Calu3 (cell line): Measurements from ENCODE around the gene MTR. TPM values are rescaled to one million over a fixed set of nuclear protein-coding genes. Genes with fewer than 3 reads are reported as not detected.

ENCODE experiments used
- BruUV-seq: library from RNA; stranded (reverse); fragments of 400-500 nt; replicated peaks from 2 replicates; lab custom pipeline; 2021; lab: Mats Ljungman, UMichigan
- CTCF ChIA-PET: fragments of 300-600 bp; sonication (Branson Sonifier 250); formaldehyde crosslinking; loops from one replicate; lab custom pipeline; 2022; ENCODE audit warnings: antibody characterized with exemption; lab: Charles Lee
- DNase-seq: peaks from one replicate; pipeline ENCODE4 v3.0.0; 2022
- H3K27ac Mint-ChIP-seq: one replicate; pipeline ENCODE4 v1.8.0; 2022; ENCODE audit warnings: mixed read lengths; ENCODE audit not compliant: unreplicated experiment
- H3K27me3 Mint-ChIP-seq: one replicate; pipeline ENCODE4 v1.8.0; 2022; ENCODE audit warnings: mixed read lengths; ENCODE audit not compliant: unreplicated experiment
- H3K36me3 Mint-ChIP-seq: one replicate; pipeline ENCODE4 v1.8.0; 2022; ENCODE audit warnings: mild to moderate bottlenecking, moderate library complexity, mixed read lengths; ENCODE audit not compliant: insufficient read depth, unreplicated experiment
- H3K4me1 Mint-ChIP-seq: one replicate; pipeline ENCODE4 v1.8.0; 2022; ENCODE audit warnings: mild to moderate bottlenecking, low read depth, mixed read lengths; ENCODE audit not compliant: unreplicated experiment
- H3K4me3 Mint-ChIP-seq: one replicate; pipeline ENCODE4 v1.8.0; 2022; ENCODE audit warnings: mild to moderate bottlenecking, low read depth, moderate library complexity, mixed read lengths; ENCODE audit not compliant: unreplicated experiment
- H3K9me3 Mint-ChIP-seq: one replicate; pipeline ENCODE4 v1.8.0; 2022; ENCODE audit warnings: low read depth, mixed read lengths; ENCODE audit not compliant: unreplicated experiment
- intact Hi-C: fragments of 100-400 bp; cut with micrococcal nuclease; formaldehyde crosslinking; loops from one replicate; pipeline ENCODE4 v1.10.0; 2022; ENCODE audit not compliant: unreplicated experiment
- total RNA-seq: library from RNA; stranded (reverse); gene quantifications from 2 replicates; pipeline ENCODE4 v1.2.3, GENCODE V29; 2022
- TF ChIP-seq, protein P1 (sequence below): fragments of 200-600 bp; IDR thresholded peaks from one replicate; pipeline ENCODE4 v1.8.0; 2022; ENCODE audit warnings: antibody characterized with exemption; ENCODE audit not compliant: unreplicated experiment

MTR gene
- total RNA-seq, 1 experiment from 2014 or later, result 37.0 TPM

- no peaks in the 10 kb centered on the region for H3K27me3 Mint-ChIP-seq
- no TSS peak for BruUV-seq
- CTCF ChIA-PET, result no interaction called here
- DNase-seq, result no peak
- H3K4me3 Mint-ChIP-seq, result no peak overlapping the region
- intact Hi-C loops, result no loop called here
- no peaks in the 10 kb centered on the region for H3K9me3 Mint-ChIP-seq
- peaks cover 14% of the 10 kb centered on the region for H3K36me3 Mint-ChIP-seq
- TF ChIP-seq, protein P1, sequence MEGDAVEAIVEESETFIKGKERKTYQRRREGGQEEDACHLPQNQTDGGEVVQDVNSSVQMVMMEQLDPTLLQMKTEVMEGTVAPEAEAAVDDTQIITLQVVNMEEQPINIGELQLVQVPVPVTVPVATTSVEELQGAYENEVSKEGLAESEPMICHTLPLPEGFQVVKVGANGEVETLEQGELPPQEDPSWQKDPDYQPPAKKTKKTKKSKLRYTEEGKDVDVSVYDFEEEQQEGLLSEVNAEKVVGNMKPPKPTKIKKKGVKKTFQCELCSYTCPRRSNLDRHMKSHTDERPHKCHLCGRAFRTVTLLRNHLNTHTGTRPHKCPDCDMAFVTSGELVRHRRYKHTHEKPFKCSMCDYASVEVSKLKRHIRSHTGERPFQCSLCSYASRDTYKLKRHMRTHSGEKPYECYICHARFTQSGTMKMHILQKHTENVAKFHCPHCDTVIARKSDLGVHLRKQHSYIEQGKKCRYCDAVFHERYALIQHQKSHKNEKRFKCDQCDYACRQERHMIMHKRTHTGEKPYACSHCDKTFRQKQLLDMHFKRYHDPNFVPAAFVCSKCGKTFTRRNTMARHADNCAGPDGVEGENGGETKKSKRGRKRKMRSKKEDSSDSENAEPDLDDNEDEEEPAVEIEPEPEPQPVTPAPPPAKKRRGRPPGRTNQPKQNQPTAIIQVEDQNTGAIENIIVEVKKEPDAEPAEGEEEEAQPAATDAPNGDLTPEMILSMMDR, result no peak
- H3K27ac Mint-ChIP-seq, result no peak overlapping the region
- H3K4me1 Mint-ChIP-seq, result peaks cover 18% of the 10 kb centered on the region
Measured at GRCh38 chr1:236812334-236813030, 17.4 kb downstream of the MTR start.

DNA sequence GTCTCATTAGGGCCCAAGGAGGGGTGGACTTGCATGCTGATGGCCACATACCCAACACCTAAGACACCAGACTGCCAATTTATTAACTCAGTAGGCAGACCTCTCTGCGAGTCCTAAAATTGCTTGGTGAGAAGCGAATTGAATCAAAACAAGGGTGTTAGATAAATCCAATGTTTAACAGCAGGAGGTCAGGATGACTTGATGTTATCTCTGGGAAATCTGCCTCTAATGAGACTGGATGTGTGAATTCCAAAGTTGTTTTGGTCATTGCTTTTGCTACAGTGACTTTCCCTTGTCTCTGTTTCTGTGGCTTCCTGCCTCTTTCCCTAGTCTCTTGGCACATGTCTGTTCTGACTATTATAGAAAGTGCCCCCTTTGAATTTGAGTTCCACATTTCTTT, 20.8 kb downstream of the MTR start:
- TF ChIP-seq, protein P1, result no peak
- DNase-seq, result no peak
- Mint-ChIP-seq H3K4me3 (no peak overlapping the region), H3K27ac (no peak overlapping the region), H3K9me3 (no peaks in the 10 kb centered on the region), H3K4me1 (no peaks in the 10 kb centered on the region), H3K36me3 (peaks cover 15% of the 10 kb centered on the region), H3K27me3 (no peaks in the 10 kb centered on the region)
- CTCF ChIA-PET, result no interaction called here
- intact Hi-C loops, result no loop called here
- BruUV-seq, result no TSS peak

GRCh38 chr1:236819856-236820255, 24.8 kb downstream of the MTR start:
- H3K36me3 Mint-ChIP-seq, result peaks cover 5% of the 10 kb centered on the region
- TF ChIP-seq, protein P1, result no peak
- no peak for DNase-seq
- no peak overlapping the region for H3K27ac Mint-ChIP-seq
- no peaks in the 10 kb centered on the region for H3K27me3 Mint-ChIP-seq
- no TSS peak for BruUV-seq
- no peaks in the 10 kb centered on the region for H3K4me1 Mint-ChIP-seq
- CTCF ChIA-PET, result no interaction called here
- no peak overlapping the region for H3K4me3 Mint-ChIP-seq
- H3K9me3 Mint-ChIP-seq, result no peaks in the 10 kb centered on the region
- intact Hi-C loops, result no loop called here

GRCh38 chr1:236821091-236821627, 26.1 kb downstream of the MTR start:
- Mint-ChIP-seq H3K4me1 (no peaks in the 10 kb centered on the region), H3K27me3 (no peaks in the 10 kb centered on the region), H3K36me3 (peaks cover 5% of the 10 kb centered on the region), H3K9me3 (no peaks in the 10 kb centered on the region), H3K4me3 (no peak overlapping the region), H3K27ac (no peak overlapping the region)
- BruUV-seq, result no TSS peak
- CTCF ChIA-PET, result no interaction called here
- DNase-seq, result no peak
- TF ChIP-seq, protein P1, result no peak
- intact Hi-C loops, result no loop called here
